ENCODE results near the gene TRAF5. TPM values are rescaled to one million over a fixed set of nuclear protein-coding genes. Genes with fewer than 3 reads are reported as not detected.

TRAF5 gene
- total and polyA plus RNA-seq, 12 donors = 1.3 to 5.5 (median 1.9) TPM

- DNase-seq (no peak), ATAC-seq (no peak)
- WGBS, 2 donors = 96 to 97% methylated on average over 15 of the region's 15 CpGs
- H3K4me1 ChIP-seq = peaks cover 0 to 49% (median 14%) of the 10 kb centered on the region in 9 donors
- H3K27ac ChIP-seq = no peak overlapping the region
- H3K9me3 ChIP-seq = no peaks in the 10 kb centered on the region
- no peak for TF ChIP-seq CTCF (IDR thresholded peaks at IDR 0.05)
- H3K27me3 ChIP-seq = no peaks in the 10 kb centered on the region
- intact Hi-C loops (cut with DNase I) = no loop called here
- H3K36me3 ChIP-seq = no peaks in the 10 kb centered on the region
- H3K4me3 ChIP-seq = no peak overlapping the region
Measured at GRCh38 chr1:211336775-211337174, 10.1 kb downstream of the TRAF5 start.

DNA sequence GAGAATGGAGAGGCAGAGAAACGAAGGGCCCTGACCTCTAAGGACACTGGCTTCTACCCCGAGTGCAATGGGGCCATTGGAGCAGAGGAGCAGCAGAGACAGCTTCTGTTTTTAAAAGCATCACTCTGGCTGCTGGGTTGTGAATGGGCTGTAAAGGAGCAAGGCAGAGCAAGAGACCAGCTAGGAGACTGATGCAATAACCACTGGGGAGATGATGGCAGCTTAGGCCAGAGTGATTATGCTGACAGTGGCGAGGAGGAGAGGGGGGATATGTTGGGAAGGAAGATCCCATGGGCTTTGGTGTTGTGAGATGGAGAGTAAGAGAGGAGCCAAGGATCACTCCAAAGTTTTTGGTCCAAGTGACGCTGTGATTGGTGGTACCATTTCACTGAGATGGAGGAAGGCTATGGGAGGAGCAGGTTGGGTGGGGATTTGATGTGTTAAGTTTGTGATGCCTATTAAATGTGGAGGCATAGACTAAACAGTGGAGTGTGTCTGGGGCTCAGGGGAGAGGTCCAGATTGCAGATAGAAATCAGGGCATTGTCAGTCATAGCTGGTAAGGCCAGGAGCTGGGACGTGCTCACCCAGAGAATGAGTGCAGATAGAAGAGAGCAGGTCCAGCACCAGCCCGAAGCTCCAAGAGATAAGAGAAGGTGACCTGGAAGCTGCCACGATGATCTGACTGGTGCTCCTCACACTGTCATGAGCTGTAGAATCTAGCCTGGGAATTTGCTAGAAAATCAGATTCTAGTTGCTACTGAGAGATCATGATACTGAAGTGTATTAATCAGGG lies 11.0 kb downstream of the TRAF5 start:
- peaks cover 0 to 41% (median 5%) of the 10 kb centered on the region in 9 donors for H3K4me1 ChIP-seq
- no peaks in the 10 kb centered on the region for H3K9me3 ChIP-seq
- H3K27ac ChIP-seq = no peak overlapping the region
- no peak overlapping the region for H3K4me3 ChIP-seq
- TF ChIP-seq CTCF (IDR thresholded peaks at IDR 0.05) = no peak
- intact Hi-C loops (cut with DNase I) = no loop called here
- H3K36me3 ChIP-seq = no peaks in the 10 kb centered on the region
- DNase-seq = no peak
- 68 to 76% methylated on average over 7 of the region's 7 CpGs for WGBS, 2 donors
- H3K27me3 ChIP-seq = no peaks in the 10 kb centered on the region
- ATAC-seq = no peak

DNA sequence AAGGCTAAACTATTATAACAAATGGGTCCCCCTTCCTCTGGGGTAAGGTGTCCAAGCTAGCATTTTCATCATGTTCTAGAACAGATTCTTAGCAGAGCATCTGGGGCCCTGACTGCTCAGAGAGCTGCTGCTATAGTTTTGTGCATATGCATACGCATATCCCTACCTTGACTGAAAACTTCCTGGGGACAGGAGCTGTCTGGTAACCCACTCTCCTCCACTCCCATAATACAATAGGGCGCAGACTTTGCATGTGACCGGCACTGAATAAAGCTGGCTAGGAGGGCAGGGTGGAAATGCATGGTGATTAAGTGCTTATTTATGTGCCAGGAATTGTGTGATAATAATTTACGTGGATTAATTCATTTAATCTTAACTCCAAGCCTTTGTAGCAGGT lies 11.6 kb downstream of the TRAF5 start:
- DNase-seq (no peak), ATAC-seq (no peak)
- no peaks in the 10 kb centered on the region for H3K36me3 ChIP-seq
- H3K4me3 ChIP-seq = no peak overlapping the region
- TF ChIP-seq CTCF (IDR thresholded peaks at IDR 0.05) = no peak
- intact Hi-C loops (cut with DNase I) = no loop called here
- H3K27ac ChIP-seq = no peak overlapping the region
- no peaks in the 10 kb centered on the region for H3K9me3 ChIP-seq
- H3K27me3 ChIP-seq = no peaks in the 10 kb centered on the region
- H3K4me1 ChIP-seq = peaks cover 0 to 36% (median 4%) of the 10 kb centered on the region in 9 donors
- WGBS, 2 donors = 97% methylated on average over 4 of the region's 4 CpGs

GRCh38 chr1:211339631-211340041 lies 13.0 kb downstream of the TRAF5 start:
- Histone ChIP-seq H3K9me3 (no peaks in the 10 kb centered on the region), H3K4me3 (no peak overlapping the region), H3K27ac (no peak overlapping the region), H3K4me1 (peaks cover 0 to 40% (median 4%) of the 10 kb centered on the region in 9 donors), H3K36me3 (no peaks in the 10 kb centered on the region), H3K27me3 (no peaks in the 10 kb centered on the region)
- intact Hi-C loops (cut with DNase I) = no loop called here
- DNase-seq = no peak
- 92 to 96% methylated on average over 6 of the region's 6 CpGs for WGBS, 2 donors
- no peak for TF ChIP-seq CTCF (IDR thresholded peaks at IDR 0.05)
- ATAC-seq = no peak
